Body of pancreas (tissue), 4 donors: Measurements from ENCODE around the gene TXNRD2. TPM values are rescaled to one million over a fixed set of nuclear protein-coding genes. Genes with fewer than 3 reads are reported as not detected.
A peak's percentile ranks its signal among the peaks of the same experiment; 100 is the strongest.

ENCODE experiments used
- ATAC-seq: fragments of 150-250 bp; one replicate; pipeline ENCODE4 v1.9.1; 2016
- DNase-seq, 4 donors: peaks; one replicate each; pipeline ENCODE4 v3.0.0-alpha.2; 2019
- H3K27ac ChIP-seq, 4 donors: fragments of 200-600 bp; sonication (generic); 1 replicate in 3 of 4; 2 replicates in 1 of 4; pipeline versions ENCODE4 v1.5.1 to v1.6.1; 2016 to 2019; ENCODE audit warnings: mild to moderate bottlenecking in 1 of 4, mixed read lengths in 1 of 4, moderate library complexity in 1 of 4
- H3K27me3 ChIP-seq, 2 donors: fragments of 200-600 bp; sonication (generic); one replicate each; pipeline ENCODE4 v1.6.0; 2016; ENCODE audit warnings: mild to moderate bottlenecking in 1 of 2
- H3K36me3 ChIP-seq, 2 donors: fragments of 200-600 bp; sonication (generic); replicated peaks in 1 of 2; 2 replicates each; pipeline ENCODE4 v1.5.1; 2016; ENCODE audit warnings: low read depth in 2 of 2; ENCODE audit not compliant: insufficient read depth in 1 of 2
- H3K4me1 ChIP-seq: fragments of 200-600 bp; sonication (generic); one replicate; pipeline ENCODE4 v1.6.0; 2016
- H3K4me3 ChIP-seq, 2 donors: fragments of 200-600 bp; sonication (generic); 1 replicate in 1 of 2; 2 replicates in 1 of 2; pipeline ENCODE4 v1.5.1; 2016 to 2019
- H3K9me3 ChIP-seq, 3 donors: fragments of 200-600 bp; sonication (generic); 1 replicate in 2 of 3; 2 replicates in 1 of 3; pipeline ENCODE4 v1.5.1; 2016
- POLR2A ChIP-seq, 3 donors: fragments of 450-650 bp; IDR thresholded peaks; one replicate each; pipeline ENCODE4 v1.6.1; 2016; ENCODE audit warnings: antibody characterized with exemption in 3 of 3, mild to moderate bottlenecking in 2 of 3
- WGBS, 2 donors: methylation state at CpG; one replicate each; pipeline ENCODE4 v1.1.5; 2017; 5-methylcytosine and 5-hydroxymethylcytosine counted together
- intact Hi-C: fragments of 100-400 bp; cut with DNase I; formaldehyde crosslinking; loops from one replicate; pipeline ENCODE4 v1.15.1; 2023
- total RNA-seq, 2 donors: library from RNA; depleted of rRNA; stranded (reverse); fragments of >200 nt; gene quantifications; one replicate each; pipeline ENCODE4 v1.1.0, GENCODE V29; 2016
- TF ChIP-seq, protein P1 (sequence below), 7 experiments: fragments of 450-650 bp in 4 of 7; fragments of 200-600 bp in 3 of 7; sonication (generic) in 3 of 7; IDR thresholded peaks; one replicate each; pipeline ENCODE4 v1.5.1; 2016 to 2019; ENCODE audit warnings: antibody characterized with exemption in 7 of 7

TXNRD2 gene
- total RNA-seq, 2 donors from 2014 or later, result 22.1 to 23.6 TPM

DNA sequence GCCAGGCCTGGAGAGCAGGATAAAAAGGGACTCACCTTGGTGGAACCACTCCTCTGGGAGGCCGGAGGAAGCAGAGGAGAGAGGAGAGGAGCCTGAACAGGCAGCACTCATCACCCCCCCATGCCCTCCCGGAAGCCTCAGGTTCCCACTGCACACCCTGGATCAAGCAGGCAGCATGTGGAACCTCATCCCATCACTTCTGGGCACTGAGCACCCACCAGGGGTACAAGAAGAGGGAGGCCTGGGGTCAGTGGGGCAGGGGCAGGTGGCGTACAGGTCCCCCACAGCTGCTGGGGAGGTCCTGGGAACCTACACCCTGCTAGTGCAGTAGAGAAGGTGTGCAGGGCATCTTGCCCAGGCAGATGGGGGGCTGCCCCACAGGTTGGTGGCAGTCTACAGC lies 35.1 kb upstream of the TXNRD2 start:
- H3K4me1 ChIP-seq, result no peaks in the 10 kb centered on the region
- H3K27ac ChIP-seq, result no peak overlapping the region
- no peak for TF ChIP-seq POLR2A (IDR thresholded peaks at IDR 0.05)
- TF ChIP-seq, protein P1, sequence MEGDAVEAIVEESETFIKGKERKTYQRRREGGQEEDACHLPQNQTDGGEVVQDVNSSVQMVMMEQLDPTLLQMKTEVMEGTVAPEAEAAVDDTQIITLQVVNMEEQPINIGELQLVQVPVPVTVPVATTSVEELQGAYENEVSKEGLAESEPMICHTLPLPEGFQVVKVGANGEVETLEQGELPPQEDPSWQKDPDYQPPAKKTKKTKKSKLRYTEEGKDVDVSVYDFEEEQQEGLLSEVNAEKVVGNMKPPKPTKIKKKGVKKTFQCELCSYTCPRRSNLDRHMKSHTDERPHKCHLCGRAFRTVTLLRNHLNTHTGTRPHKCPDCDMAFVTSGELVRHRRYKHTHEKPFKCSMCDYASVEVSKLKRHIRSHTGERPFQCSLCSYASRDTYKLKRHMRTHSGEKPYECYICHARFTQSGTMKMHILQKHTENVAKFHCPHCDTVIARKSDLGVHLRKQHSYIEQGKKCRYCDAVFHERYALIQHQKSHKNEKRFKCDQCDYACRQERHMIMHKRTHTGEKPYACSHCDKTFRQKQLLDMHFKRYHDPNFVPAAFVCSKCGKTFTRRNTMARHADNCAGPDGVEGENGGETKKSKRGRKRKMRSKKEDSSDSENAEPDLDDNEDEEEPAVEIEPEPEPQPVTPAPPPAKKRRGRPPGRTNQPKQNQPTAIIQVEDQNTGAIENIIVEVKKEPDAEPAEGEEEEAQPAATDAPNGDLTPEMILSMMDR (IDR thresholded peaks at IDR 0.05), result no peak
- H3K4me3 ChIP-seq, result no peak overlapping the region
- no peaks in the 10 kb centered on the region for H3K27me3 ChIP-seq
- intact Hi-C loops, result loop anchor here (10.0 kb wide), 1 partner anchor 318 kb away; no protein-coding TSS in a partner anchor
- H3K36me3 ChIP-seq, result no peaks in the 10 kb centered on the region
- H3K9me3 ChIP-seq, result no peaks in the 10 kb centered on the region
- 89 to 92% methylated on average over 3 of the region's 3 CpGs for WGBS, 2 donors
- DNase-seq, result no peak
- no peak for ATAC-seq

DNA sequence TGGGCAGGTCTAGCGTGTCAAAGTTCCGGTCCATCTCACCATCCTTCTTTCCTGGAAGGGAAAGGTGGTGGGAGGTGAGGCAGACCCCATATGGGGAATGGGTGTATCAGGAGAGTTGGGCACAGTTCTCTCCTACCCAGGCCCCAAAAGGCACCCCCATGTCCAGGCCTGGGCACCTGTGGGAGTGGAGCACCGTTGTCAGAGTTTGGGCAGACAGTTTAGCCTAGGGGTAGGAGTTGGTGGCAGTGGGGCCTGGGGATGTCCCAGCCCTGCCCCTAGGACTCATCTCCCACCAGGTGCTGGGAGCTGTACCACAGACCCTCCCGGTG lies 34.1 kb upstream of the TXNRD2 start:
- no peak overlapping the region for H3K27ac ChIP-seq
- WGBS, 2 donors, result 94 to 100% methylated on average over 4 of the region's 4 CpGs
- intact Hi-C loops, result loop anchor here (10.0 kb wide), 1 partner anchor 319 kb away; no protein-coding TSS in a partner anchor
- no peaks in the 10 kb centered on the region for H3K9me3 ChIP-seq
- ATAC-seq, result no peak
- no peak overlapping the region for H3K4me3 ChIP-seq
- H3K4me1 ChIP-seq, result no peaks in the 10 kb centered on the region
- H3K27me3 ChIP-seq, result no peaks in the 10 kb centered on the region
- no peak for DNase-seq
- no peaks in the 10 kb centered on the region for H3K36me3 ChIP-seq
- no peak for TF ChIP-seq POLR2A (IDR thresholded peaks at IDR 0.05)
- TF ChIP-seq, protein P1 (IDR thresholded peaks at IDR 0.05), result no peak

DNA sequence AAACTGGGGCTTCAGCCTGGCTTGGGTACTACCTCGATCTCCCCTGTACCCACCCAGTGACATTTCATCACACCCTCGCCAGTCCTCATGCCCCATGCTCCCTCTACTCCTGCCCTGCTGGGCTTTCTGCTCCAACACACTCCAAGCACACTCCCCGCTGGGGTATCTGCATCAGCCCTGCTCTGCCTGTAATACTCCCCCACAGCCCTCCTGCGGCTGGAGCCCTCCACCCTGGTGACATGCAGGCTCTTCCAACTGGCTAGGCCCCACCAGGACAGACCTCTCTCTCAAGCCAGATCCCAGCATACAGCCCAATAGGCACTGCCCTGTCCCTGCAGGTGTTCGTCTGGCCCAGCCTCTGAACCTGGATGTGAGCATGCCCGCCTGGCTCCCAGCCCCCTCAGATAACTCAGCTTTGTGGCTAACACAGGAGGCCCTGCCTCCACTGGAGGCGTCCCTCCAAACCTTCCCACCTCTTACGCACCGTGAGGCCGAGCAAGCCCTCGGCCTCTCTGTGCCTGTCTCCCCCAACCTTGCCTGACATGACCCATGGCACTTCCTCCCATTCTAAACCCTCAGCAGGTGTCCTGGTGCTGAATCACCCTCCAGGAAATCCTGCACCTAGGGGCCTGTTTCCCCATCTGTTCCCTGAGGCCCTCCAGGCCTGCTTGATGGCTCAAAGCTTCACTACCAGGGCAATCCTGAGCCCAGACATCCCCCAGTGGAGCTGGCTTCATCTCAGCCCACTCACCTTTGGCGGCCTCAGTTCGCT lies 33.5 kb upstream of the TXNRD2 start:
- TF ChIP-seq, protein P1 (IDR thresholded peaks at IDR 0.05), result no peak

DNA sequence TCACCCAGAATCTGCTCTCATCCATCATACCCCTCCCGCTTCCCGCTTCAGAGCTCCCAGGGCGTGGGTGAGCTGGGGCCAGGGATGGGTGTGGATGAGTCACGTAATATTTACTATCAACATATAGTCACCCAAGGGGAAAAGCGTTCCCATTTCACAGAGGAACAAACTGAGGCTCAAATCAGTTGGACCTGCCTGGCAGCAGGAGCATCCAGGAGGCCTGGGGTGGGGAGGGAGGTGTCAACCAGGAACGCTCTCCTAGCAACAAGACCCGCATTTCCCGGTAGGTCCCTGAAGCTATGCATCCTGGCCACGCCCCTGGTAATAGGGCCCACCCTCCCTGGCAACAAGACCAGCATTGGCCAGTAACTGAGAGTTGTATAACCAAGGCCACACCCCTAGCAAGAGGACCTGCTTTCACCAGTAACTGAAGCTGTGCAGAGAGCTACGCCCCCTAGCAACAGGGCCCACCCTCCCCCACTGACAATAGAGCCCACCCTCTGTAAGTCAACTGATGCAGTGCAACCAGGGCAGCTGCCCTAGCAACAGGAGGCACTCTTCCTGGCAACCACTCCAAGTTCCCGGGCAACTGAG lies 32.7 kb upstream of the TXNRD2 start:
- WGBS, 2 donors, result 42 to 75% methylated on average over 3 to 11 of the region's 11 CpGs
- Histone ChIP-seq H3K27ac (no peak overlapping the region), H3K9me3 (no peaks in the 10 kb centered on the region), H3K36me3 (no peaks in the 10 kb centered on the region), H3K4me3 (no peak overlapping the region), H3K4me1 (no peaks in the 10 kb centered on the region), H3K27me3 (no peaks in the 10 kb centered on the region)
- no peak for TF ChIP-seq POLR2A (IDR thresholded peaks at IDR 0.05)
- TF ChIP-seq, protein P1 (IDR thresholded peaks at IDR 0.05), result no peak
- ATAC-seq, result no peak
- DNase-seq, result peak in 3 of 4 donors; percentile 38 to 64 (median 44)
- intact Hi-C loops, result loop anchor here (5.0 to 10.0 kb wide), 2 partner anchors 148 to 320 kb away; no protein-coding TSS in a partner anchor

More for the DNA sequence above, 33.5 kb upstream of the TXNRD2 start:
- DNase-seq (no peak), ATAC-seq (no peak)
- H3K27ac ChIP-seq, result no peak overlapping the region
- no peak overlapping the region for H3K4me3 ChIP-seq
- no peaks in the 10 kb centered on the region for H3K36me3 ChIP-seq
- no peaks in the 10 kb centered on the region for H3K4me1 ChIP-seq
- 73 to 84% methylated on average over 11 to 12 of the region's 13 CpGs for WGBS, 2 donors
- no peaks in the 10 kb centered on the region for H3K9me3 ChIP-seq
- intact Hi-C loops, result loop anchor here (5.0 to 10.0 kb wide), 2 partner anchors 147 to 320 kb away; no protein-coding TSS in a partner anchor
- no peaks in the 10 kb centered on the region for H3K27me3 ChIP-seq
